GM23248 (cell line): Measurements from ENCODE around the gene RAD52.

Experiments
- EZH2 ChIP-seq: fragments of 200-600 bp; sonication (generic); IDR thresholded peaks from 2 replicates; pipeline ENCODE4 v1.6.1; 2018; ENCODE audit warnings: antibody characterized with exemption, mild to moderate bottlenecking; ENCODE audit not compliant: insufficient read depth, poor library complexity, severe bottlenecking
- EZH2phosphoT487 ChIP-seq: fragments of 200-600 bp; sonication (generic); IDR thresholded peaks from 2 replicates; pipeline ENCODE4 v1.6.1; 2018; ENCODE audit warnings: antibody characterized with exemption, moderate library complexity, mild to moderate bottlenecking, low read depth; ENCODE audit not compliant: insufficient read depth

- TF ChIP-seq EZH2phosphoT487 (no peak), EZH2 (no peak)
Measured at GRCh38 chr12:896031-896430, 53.5 kb downstream of the RAD52 start.
